WTC11 (cell line): ENCODE results near the gene DTWD2. TPM values are rescaled to one million over a fixed set of nuclear protein-coding genes. Genes with fewer than 3 reads are reported as not detected.

Source experiments
- ARID4B ChIP-seq: sonication (generic); formaldehyde crosslinking; IDR thresholded peaks from 2 replicates; pipeline ENCODE4 v1.8.0; 2023; ENCODE audit warnings: missing genetic modification reagents, mild to moderate bottlenecking, borderline replicate concordance
- E2F4 ChIP-seq: sonication (generic); formaldehyde crosslinking; IDR thresholded peaks from 2 replicates; pipeline ENCODE4 v1.8.1; 2022; ENCODE audit warnings: low read depth, mild to moderate bottlenecking, moderate library complexity, missing genetic modification reagents, borderline replicate concordance
- EMX1 ChIP-seq: fragments of 250-450 bp; sonication (Bioruptor Pico); IDR thresholded peaks from 2 replicates; pipeline ENCODE4 v1.8.0; 2021; ENCODE audit warnings: mild to moderate bottlenecking
- ETV6 ChIP-seq: sonication (generic); formaldehyde crosslinking; IDR thresholded peaks from 2 replicates; pipeline ENCODE4 v1.8.1; 2022; ENCODE audit warnings: mild to moderate bottlenecking, missing genetic modification reagents
- FOXJ3 ChIP-seq: sonication (generic); formaldehyde crosslinking; IDR thresholded peaks from 2 replicates; pipeline ENCODE4 v1.9.0; 2021; ENCODE audit warnings: missing genetic modification reagents, mild to moderate bottlenecking, borderline replicate concordance
- FOXK1 ChIP-seq: sonication (generic); formaldehyde crosslinking; IDR thresholded peaks from 2 replicates; pipeline ENCODE4 v1.8.0; 2022; ENCODE audit warnings: mild to moderate bottlenecking, moderate library complexity, missing genetic modification reagents
- GABPB1 ChIP-seq: sonication (generic); formaldehyde crosslinking; IDR thresholded peaks from 2 replicates; pipeline ENCODE4 v1.8.1; 2023; ENCODE audit warnings: mild to moderate bottlenecking, missing genetic modification reagents
- HMGA2 ChIP-seq: fragments of 250-450 bp; sonication (Bioruptor Pico); IDR thresholded peaks from 2 replicates; pipeline ENCODE4 v1.4.0; 2021; ENCODE audit warnings: mild to moderate bottlenecking, moderate library complexity
- HMGXB4 ChIP-seq: sonication (generic); formaldehyde crosslinking; IDR thresholded peaks from 2 replicates; pipeline ENCODE4 v1.8.1; 2023; ENCODE audit warnings: mild to moderate bottlenecking, moderate library complexity, missing genetic modification reagents
- JAZF1 ChIP-seq: fragments of 250-450 bp; sonication (Bioruptor Pico); IDR thresholded peaks from 2 replicates; pipeline ENCODE4 v1.9.0; 2021; ENCODE audit warnings: moderate library complexity, mild to moderate bottlenecking, inconsistent platforms
- NR1H2 ChIP-seq: sonication (generic); formaldehyde crosslinking; IDR thresholded peaks from 2 replicates; pipeline ENCODE4 v1.9.0; 2021; ENCODE audit warnings: mild to moderate bottlenecking, moderate library complexity, missing genetic modification reagents
- TCF7 ChIP-seq: sonication (generic); formaldehyde crosslinking; IDR thresholded peaks from 2 replicates; pipeline ENCODE4 v1.8.0; 2022; ENCODE audit warnings: mild to moderate bottlenecking, low read depth, missing genetic modification reagents, moderate library complexity
- TEAD4 ChIP-seq: sonication (generic); formaldehyde crosslinking; IDR thresholded peaks from 2 replicates; pipeline ENCODE4 v1.8.0; 2022; ENCODE audit warnings: mild to moderate bottlenecking, missing genetic modification reagents
- ZNF121 ChIP-seq: sonication (generic); formaldehyde crosslinking; IDR thresholded peaks from 2 replicates; pipeline ENCODE4 v1.8.0; 2023; ENCODE audit warnings: missing genetic modification reagents
- ZNF317 ChIP-seq: sonication (generic); formaldehyde crosslinking; IDR thresholded peaks from 2 replicates; pipeline ENCODE4 v1.8.1; 2023; ENCODE audit warnings: low read depth, mild to moderate bottlenecking, moderate library complexity, missing genetic modification reagents, borderline replicate concordance
- total RNA-seq: library from RNA; stranded (reverse); gene quantifications from 3 replicates; pipeline ENCODE4 v1.2.3, GENCODE V29; 2021
- TF ChIP-seq, protein P1 (sequence below): sonication (generic); formaldehyde crosslinking; IDR thresholded peaks from 2 replicates; pipeline ENCODE4 v1.8.1; 2022; ENCODE audit warnings: mild to moderate bottlenecking, missing genetic modification reagents, moderate library complexity, borderline replicate concordance
- TF ChIP-seq, protein P2 (sequence below): sonication (generic); formaldehyde crosslinking; IDR thresholded peaks from 2 replicates; pipeline ENCODE4 v1.8.1; 2023; ENCODE audit warnings: mild to moderate bottlenecking, missing genetic modification reagents, moderate library complexity
- TF ChIP-seq, protein P3 (sequence below): fragments of 200-600 bp; IDR thresholded peaks from 2 replicates; pipeline ENCODE4 v1.8.0; 2022; ENCODE audit warnings: antibody characterized with exemption
- TF ChIP-seq, protein P4 (sequence below): sonication (generic); formaldehyde crosslinking; IDR thresholded peaks from 2 replicates; pipeline ENCODE4 v1.8.1; 2022; ENCODE audit warnings: missing genetic modification reagents, borderline replicate concordance
- TF ChIP-seq, protein P5 (sequence below): sonication (generic); formaldehyde crosslinking; IDR thresholded peaks from 2 replicates; pipeline ENCODE4 v1.8.1; 2023; ENCODE audit warnings: mild to moderate bottlenecking, missing genetic modification reagents, borderline replicate concordance

Gene DTWD2
- total RNA-seq, 1 experiment from 2014 or later: 13.1 TPM

DNA sequence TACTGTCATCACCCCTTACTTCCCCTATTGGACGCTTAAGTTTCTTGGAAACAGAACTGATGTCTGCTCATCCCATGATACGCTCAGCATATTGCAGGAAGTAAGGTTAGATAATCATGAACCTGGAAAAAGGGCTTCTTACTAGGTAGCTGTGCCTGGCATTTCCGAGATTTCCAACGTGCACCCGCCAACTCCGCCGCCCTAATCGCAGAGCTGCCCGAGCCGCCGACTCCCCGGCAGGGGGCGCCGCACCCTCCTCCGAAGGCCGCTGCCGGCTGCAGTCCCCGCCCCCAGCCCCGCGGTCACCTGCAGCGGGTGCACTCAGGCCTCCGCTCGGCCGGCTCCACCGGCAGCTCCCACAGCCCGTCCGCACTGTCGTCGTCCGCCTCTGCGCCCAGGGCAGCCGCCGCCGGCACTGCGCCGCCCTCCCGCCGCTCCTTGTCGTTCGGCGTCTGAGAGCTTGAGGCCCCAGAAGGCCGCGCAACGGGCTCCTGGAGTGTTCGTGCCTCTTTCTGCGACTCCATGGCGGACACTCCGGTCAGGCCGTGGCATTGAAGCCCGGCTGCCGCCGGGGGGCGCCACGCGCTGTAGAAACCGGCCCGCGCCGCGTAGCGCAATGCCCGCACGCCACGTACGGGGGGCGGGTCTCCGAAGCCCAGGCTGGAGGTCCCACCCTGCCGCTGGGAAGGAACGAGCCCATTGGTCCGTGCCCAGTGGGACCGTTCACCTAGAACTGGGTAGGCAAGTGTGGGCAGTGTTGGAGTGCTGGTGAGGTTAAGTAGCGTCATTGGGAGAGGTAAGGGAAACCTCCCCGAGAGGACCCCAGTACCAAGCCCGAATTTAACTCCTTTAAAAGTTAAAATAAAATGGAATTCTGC is at the start of gene DTWD2 (continued):
- no peak for TF ChIP-seq FOXJ3
- TF ChIP-seq NR1H2 (CRISPR knock-in tag): no peak
- TF ChIP-seq ARID4B (CRISPR knock-in tag): no peak
- TF ChIP-seq HMGA2 (CRISPR knock-in tag): no peak
- peak; percentile 84 for TF ChIP-seq ZNF121
- TF ChIP-seq, protein P1, sequence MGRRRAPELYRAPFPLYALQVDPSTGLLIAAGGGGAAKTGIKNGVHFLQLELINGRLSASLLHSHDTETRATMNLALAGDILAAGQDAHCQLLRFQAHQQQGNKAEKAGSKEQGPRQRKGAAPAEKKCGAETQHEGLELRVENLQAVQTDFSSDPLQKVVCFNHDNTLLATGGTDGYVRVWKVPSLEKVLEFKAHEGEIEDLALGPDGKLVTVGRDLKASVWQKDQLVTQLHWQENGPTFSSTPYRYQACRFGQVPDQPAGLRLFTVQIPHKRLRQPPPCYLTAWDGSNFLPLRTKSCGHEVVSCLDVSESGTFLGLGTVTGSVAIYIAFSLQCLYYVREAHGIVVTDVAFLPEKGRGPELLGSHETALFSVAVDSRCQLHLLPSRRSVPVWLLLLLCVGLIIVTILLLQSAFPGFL (CRISPR knock-in tag): no peak
- peak; percentile 65; the same call in 1 of the 2 replicates for TF ChIP-seq GABPB1 (CRISPR knock-in tag)
- TF ChIP-seq, protein P2, sequence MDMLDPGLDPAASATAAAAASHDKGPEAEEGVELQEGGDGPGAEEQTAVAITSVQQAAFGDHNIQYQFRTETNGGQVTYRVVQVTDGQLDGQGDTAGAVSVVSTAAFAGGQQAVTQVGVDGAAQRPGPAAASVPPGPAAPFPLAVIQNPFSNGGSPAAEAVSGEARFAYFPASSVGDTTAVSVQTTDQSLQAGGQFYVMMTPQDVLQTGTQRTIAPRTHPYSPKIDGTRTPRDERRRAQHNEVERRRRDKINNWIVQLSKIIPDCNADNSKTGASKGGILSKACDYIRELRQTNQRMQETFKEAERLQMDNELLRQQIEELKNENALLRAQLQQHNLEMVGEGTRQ (CRISPR knock-in tag): peak; percentile 50
- no peak for TF ChIP-seq JAZF1 (CRISPR knock-in tag)
- TF ChIP-seq, protein P3, sequence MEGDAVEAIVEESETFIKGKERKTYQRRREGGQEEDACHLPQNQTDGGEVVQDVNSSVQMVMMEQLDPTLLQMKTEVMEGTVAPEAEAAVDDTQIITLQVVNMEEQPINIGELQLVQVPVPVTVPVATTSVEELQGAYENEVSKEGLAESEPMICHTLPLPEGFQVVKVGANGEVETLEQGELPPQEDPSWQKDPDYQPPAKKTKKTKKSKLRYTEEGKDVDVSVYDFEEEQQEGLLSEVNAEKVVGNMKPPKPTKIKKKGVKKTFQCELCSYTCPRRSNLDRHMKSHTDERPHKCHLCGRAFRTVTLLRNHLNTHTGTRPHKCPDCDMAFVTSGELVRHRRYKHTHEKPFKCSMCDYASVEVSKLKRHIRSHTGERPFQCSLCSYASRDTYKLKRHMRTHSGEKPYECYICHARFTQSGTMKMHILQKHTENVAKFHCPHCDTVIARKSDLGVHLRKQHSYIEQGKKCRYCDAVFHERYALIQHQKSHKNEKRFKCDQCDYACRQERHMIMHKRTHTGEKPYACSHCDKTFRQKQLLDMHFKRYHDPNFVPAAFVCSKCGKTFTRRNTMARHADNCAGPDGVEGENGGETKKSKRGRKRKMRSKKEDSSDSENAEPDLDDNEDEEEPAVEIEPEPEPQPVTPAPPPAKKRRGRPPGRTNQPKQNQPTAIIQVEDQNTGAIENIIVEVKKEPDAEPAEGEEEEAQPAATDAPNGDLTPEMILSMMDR: peak; percentile 85
- TF ChIP-seq, protein P4, sequence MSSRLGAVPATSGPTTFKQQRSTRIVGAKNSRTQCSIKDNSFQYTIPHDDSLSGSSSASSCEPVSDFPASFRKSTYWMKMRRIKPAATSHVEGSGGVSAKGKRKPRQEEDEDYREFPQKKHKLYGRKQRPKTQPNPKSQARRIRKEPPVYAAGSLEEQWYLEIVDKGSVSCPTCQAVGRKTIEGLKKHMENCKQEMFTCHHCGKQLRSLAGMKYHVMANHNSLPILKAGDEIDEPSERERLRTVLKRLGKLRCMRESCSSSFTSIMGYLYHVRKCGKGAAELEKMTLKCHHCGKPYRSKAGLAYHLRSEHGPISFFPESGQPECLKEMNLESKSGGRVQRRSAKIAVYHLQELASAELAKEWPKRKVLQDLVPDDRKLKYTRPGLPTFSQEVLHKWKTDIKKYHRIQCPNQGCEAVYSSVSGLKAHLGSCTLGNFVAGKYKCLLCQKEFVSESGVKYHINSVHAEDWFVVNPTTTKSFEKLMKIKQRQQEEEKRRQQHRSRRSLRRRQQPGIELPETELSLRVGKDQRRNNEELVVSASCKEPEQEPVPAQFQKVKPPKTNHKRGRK (CRISPR knock-in tag): no peak
- TF ChIP-seq TCF7: peak; percentile 40; the same call in 1 of the 2 replicates
- peak; percentile 69; the same call in 1 of the 2 replicates for TF ChIP-seq FOXK1 (CRISPR knock-in tag)
- TF ChIP-seq ZNF317 (CRISPR knock-in tag): 0 out of 2 replicates have a peak, but pooled peaks have one; percentile 50
- no peak for TF ChIP-seq EMX1 (CRISPR knock-in tag)
- TF ChIP-seq TEAD4 (CRISPR knock-in tag): no peak
- TF ChIP-seq ETV6 (CRISPR knock-in tag): peak; percentile 84
- no peak for TF ChIP-seq E2F4 (CRISPR knock-in tag)
- TF ChIP-seq, protein P5, sequence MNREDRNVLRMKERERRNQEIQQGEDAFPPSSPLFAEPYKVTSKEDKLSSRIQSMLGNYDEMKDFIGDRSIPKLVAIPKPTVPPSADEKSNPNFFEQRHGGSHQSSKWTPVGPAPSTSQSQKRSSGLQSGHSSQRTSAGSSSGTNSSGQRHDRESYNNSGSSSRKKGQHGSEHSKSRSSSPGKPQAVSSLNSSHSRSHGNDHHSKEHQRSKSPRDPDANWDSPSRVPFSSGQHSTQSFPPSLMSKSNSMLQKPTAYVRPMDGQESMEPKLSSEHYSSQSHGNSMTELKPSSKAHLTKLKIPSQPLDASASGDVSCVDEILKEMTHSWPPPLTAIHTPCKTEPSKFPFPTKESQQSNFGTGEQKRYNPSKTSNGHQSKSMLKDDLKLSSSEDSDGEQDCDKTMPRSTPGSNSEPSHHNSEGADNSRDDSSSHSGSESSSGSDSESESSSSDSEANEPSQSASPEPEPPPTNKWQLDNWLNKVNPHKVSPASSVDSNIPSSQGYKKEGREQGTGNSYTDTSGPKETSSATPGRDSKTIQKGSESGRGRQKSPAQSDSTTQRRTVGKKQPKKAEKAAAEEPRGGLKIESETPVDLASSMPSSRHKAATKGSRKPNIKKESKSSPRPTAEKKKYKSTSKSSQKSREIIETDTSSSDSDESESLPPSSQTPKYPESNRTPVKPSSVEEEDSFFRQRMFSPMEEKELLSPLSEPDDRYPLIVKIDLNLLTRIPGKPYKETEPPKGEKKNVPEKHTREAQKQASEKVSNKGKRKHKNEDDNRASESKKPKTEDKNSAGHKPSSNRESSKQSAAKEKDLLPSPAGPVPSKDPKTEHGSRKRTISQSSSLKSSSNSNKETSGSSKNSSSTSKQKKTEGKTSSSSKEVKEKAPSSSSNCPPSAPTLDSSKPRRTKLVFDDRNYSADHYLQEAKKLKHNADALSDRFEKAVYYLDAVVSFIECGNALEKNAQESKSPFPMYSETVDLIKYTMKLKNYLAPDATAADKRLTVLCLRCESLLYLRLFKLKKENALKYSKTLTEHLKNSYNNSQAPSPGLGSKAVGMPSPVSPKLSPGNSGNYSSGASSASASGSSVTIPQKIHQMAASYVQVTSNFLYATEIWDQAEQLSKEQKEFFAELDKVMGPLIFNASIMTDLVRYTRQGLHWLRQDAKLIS (CRISPR knock-in tag): peak; percentile 81; the same call in 1 of the 2 replicates
- peak; percentile 100 for TF ChIP-seq HMGXB4 (CRISPR knock-in tag)
